Measurements from ENCODE around the gene RYR1.

- TF ChIP-seq CTCF (IDR thresholded peaks at IDR 0.05; ENCODE audit: low read length) (no peak), EZH2 (optimal IDR thresholded peaks at IDR 0.05; ENCODE audit: low read depth, low read length) (no peak)
Measured at GRCh38 chr19:38629568-38629967, 196.1 kb downstream of the RYR1 start.

Measured in MM.1S (cell line).